GM21381 (cell line): ENCODE results near the gene SERINC3.

ENCODE experiments used
- ATAC-seq: cut with Tn5 transposase; IDR thresholded peaks from one replicate; pipeline ENCODE4 v1.9.1; 2021; ENCODE audit warnings: mild to moderate bottlenecking, moderate library complexity; ENCODE audit not compliant: unreplicated experiment

Gene SERINC3

DNA sequence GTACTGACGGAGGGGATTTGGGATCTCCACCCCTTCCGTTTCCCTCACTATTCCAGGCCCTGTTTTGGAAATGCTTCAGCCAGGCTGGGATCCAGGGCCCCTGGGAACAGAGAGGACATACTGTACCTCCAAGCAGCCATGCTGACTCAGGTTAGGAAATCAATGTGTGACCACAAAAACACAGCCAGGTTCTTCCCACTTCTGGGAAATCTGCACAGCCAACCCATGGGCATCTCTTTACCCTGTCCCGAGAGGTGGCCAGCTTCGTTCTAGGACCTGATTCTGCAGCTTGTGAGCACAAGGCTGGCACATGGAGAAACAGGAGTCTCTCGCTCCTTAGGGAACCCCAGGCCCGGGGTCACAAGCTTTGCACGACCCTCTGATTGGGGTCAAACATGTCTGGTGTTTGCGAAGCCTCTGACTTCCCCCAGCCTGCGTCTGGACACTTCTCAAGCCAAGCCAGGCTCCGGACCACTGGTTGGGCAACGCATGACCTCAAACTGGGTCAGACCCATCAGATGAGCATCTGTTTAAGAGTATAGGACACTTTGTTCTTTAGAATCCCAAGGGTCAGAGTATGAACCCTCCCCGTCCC lies 54.5 kb downstream of the SERINC3 start:
- no peak for ATAC-seq

DNA sequence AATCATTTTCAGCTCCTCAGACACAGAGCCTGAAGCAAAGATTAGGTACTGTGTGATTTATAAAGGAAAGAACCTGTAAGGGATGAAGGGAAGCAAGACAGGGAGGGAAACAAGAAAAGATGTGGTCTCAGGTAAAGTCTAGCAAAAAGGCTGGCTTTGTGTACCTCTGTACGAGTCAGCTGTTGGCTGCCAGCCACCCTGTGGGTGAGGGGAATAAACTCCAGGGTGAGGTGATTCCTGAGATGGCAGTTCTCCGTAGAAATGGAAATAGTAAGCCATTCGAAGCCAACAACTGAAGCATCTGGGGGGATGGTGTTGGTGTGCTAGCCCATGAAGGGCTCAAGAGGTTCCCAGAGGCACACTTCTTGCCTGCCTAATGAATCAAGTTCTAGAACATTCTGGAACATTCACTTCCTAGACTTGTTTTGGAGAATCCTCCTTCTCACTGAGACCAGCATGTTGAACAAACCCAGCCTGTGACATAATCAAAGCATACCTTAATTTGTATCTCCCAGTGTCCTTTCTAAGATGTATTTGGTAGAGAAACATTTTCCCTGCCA lies 56.8 kb downstream of the SERINC3 start:
- no peak for ATAC-seq

DNA sequence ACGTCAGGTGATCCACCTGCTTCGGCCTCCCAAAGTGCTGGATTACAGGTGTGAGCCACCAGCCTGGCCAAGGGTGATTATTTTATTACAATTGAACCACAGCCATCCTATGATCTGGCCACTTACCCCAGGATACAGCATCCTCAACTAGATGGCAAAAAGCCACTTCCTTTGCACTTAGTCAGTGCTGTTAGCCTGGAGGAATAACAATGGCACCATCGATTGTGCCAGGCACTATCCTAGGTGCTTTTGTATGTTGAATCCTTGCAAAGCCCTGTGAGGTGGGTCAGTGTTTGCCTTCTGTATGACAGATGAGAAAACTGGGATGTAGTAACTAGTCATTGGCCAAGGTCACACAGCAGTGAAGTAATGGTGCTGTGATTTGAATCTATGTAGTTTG lies 57.4 kb downstream of the SERINC3 start:
- ATAC-seq = no peak

DNA sequence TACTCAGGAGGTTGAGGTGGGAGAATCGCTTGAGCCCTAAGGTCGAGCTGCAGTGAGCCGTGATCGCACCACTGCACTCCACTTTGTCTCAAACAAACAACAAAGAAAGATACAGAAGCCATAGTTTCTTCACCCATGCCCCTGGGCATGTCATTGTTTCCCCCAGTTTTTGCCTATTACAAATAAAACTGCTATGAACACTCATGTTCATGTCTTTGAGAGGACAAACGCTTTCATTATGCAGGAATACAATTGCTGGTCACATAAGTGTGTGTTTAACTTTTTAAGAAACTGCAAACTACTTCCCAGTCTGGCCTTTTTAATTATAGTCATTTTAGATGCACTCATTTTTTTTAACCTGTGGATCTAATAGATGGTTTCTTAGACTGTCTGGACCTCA lies 58.4 kb downstream of the SERINC3 start:
- no peak for ATAC-seq

DNA sequence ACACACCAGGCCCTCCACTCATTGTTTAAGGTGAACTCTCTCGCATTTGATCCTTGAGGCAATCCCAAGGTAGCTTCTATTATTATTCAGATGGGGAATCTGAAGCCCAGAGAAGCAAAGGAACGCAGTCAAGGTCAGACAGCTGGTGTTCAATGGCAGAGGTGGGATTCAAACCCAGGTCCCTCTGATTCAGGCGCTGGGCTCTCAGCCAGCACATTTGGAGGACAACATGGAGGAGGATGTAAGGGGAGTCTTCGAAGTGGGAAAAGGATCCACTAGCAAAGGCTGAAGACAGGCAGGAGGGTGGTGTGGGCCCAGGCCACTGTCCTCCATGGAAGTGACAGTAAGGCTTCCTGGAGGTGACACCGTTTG lies 60.1 kb downstream of the SERINC3 start:
- no peak for ATAC-seq

DNA sequence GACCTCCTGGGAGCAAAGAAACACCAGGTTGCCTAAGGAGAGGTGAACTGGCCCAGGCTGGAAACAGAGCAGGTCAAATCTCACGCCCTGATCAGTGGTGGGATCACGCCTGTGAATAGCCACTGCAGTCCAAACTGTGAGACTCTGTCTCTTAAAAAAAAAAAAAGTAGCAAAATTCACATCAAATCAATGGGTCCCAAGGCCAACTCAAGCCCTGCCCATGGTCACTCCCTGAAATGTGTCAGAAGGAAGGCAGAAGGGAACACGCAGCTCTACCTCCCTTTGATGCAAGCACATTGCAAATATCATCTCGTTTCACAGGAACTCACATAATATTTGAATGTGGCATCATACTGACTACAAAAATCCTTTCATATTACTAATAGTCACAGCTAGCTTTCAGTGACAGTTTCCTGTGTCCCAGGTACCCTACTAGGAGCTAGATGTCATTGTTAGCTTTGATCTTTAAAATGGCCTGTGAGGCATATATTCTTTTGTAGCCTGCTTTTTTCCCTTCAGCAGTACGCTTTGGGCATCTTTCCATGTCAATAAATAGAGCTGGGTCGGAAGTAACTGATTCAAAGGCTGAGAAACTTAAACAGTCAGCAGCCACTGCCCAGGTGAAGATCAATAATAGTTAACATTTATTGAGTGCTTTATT lies 60.6 kb downstream of the SERINC3 start:
- ATAC-seq = no peak

DNA sequence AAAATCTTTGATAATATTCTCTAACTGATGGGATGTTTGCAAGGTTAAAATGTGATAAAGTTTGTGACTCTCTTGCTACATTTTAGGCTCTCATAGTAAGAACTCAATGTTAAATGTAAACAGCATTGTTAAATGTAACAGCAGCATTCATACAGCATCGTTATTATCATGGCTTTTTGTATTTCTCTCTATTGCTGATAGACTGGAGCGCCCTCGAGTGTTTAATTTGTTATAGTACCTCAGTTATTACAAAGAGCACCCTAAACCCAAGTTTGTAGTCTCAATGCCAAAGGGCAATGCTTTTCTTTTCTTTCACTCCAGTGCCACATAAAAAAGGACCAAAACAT lies 61.1 kb downstream of the SERINC3 start:
- ATAC-seq = no peak

DNA sequence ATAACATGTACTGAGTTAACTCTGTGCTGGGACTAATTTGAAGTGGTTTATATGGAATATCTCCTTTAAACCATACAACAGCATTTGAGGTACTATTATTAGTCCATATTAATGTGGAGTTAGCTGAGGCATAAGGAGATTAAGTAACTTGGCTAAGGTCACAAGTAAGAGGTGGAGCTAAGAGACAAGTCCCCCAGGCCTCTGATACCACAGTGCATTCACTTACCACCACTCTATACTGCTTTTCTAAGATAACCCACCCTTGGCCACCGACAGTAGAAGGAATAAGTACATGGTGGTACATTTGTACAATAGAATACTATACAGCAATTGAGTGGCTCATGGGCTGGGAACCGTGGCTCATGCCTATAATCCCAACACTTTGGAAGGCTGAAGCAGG lies 62.6 kb downstream of the SERINC3 start:
- no peak for ATAC-seq

DNA sequence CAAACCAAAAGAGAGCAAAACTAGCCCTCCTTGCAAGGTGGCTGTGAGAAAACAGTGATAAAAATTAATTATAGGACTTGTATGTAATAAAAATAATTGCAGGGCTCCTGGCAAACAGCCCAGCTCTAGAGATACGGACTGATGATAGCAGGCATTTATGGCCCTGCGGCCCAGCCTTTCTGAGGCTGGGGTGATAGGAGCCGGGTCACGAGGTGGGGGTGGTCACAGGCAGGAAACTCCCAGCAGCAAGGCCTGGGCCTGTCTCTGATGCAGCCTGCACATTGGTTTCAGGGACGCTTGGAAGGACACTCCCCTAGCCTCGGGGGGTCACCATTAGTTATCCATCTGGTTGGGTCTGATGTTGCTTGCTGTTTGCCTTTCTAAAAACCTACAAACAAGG lies 64.9 kb downstream of the SERINC3 start:
- no peak for ATAC-seq

DNA sequence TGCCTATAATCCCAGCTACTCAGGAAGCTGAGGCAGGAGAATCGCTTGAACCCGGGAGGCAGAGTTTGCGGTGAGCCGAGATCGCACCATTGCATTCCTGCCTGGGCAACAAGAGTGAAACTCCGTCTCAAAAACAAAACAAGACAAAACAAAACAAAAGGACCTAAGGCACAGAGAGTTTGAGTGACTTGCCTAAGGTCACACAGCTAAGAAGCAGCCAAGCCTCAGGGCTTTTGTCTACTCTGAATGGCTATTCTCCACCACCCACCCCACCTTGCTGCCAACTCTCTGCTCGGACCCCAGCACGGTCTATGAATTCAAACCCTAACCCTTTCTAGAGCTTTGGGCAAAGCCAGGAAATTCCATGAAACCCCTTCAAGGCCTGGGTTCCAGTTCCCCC lies 65.3 kb downstream of the SERINC3 start:
- ATAC-seq = no peak

DNA sequence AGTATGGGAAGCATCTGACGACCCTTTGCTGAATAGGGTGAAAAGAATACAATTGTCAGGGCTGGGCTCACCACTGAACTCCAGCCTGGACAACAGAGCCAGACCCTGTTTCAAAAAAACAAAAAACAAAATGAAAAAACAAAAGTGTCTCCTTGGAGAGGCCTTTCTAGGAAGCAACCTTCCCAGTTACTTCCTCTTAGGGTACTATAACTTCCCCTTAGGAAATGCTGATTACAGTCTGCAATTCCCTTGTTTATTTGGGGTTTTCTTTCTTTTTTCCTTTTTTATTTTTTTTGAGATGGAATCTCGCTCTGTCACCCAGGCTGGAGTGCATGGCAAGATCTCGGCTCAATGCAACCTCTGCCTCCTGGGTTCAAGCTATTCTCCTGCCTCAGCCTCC lies 66.7 kb downstream of the SERINC3 start:
- no peak for ATAC-seq

DNA sequence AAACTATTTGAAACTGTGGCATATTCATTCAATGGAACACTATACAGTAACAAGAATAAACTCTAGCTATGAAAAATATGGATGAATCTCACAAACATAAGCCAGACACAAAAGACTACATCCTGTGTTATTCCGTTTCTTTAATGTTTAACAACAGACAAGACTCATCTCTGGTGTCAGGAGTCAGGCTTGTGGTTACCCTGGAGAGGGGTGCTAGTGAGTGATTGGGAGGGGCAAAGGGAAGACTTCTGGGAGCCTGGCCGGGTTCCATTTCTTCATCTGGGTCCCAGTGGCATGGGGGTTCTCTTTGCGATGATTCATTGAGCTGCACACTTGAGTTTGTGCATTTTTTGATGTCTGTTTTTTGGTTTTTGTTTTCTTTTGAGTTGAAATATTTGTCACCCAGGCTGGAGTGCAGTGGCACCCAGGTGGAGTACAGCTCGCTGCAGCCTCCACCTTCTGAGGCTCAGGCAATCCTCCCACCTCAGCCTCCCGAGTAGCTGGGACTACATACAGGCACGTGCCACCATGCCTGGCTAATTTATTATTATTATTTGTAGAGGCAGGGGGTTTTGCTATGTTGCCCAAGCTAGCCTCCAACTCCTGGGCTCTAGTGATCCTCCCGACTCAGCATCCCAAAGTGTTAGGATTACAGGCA lies 67.4 kb downstream of the SERINC3 start:
- ATAC-seq = no peak

DNA sequence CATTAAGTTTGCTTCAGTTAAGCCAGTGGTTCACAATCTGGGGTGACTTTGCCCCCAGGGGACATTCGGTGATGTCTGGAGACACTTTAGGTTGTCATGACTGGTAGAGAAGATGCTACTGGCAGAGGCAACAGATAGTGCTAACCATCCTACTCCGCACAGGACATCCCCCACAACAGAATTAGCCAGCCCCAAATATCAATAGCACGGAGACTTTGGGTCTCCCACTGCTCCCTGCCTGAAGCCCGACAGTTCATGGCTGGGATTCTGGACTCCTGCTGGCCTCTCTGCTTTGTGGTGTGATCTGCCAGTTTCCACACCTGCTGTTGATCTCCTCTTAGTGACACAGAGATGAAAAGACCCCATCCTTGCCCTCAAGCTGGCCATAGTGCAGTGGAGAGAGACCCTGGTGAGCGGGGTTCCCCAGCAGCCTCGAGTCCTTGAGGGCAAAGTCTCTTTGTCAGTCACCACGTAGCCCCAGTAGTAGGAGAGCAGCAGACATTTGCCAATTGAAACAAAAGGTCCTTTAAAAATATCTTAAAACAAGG lies 70.9 kb downstream of the SERINC3 start:
- no peak for ATAC-seq

DNA sequence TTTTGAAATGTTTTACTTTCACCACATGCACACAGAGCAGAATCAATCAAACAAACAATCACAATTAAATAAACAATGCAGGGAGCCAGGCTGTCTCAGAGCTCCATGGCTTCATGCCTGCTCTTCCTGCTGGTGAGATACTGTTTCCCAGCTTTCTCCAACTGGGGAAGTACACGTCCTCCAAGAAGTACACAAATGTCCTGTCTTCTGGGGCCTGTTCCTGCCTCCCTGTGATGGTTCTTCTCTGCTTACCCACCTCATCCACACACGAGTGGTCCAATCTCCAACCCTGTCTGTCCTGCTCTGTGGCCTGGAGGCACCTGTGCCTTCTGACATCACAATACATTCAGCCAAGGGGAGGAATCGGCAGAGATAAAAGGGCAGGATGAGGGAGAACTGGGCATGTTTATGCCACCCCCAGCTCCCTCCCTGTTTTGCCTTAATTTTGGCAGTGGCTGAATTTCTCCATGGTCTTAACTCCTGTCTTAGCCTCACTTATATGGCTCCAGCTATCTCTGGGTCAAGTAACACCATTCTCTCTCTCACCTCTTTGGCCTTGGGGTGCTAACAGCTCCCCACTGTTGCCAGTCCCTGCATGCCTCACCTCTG lies 71.5 kb downstream of the SERINC3 start:
- ATAC-seq = no peak

DNA sequence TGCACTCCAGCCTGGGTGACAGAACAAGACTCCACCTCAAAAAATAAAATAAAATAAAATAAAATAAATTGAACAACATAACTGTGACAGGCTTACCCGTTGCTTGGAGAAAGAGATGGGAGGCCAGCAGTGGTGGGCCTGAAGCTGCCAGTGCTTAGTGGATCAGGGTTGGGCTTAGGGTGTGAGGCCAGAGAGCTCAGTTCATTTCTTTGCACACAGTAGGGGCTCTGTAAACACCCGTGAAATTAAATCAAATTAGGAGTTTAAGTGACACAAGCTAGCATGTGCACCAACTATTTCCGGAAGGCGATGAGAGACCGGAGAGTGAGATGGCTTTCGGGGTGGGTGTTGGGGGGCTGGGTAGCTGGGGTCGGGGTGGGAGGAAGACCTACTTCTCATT lies 72.0 kb downstream of the SERINC3 start:
- no peak for ATAC-seq

DNA sequence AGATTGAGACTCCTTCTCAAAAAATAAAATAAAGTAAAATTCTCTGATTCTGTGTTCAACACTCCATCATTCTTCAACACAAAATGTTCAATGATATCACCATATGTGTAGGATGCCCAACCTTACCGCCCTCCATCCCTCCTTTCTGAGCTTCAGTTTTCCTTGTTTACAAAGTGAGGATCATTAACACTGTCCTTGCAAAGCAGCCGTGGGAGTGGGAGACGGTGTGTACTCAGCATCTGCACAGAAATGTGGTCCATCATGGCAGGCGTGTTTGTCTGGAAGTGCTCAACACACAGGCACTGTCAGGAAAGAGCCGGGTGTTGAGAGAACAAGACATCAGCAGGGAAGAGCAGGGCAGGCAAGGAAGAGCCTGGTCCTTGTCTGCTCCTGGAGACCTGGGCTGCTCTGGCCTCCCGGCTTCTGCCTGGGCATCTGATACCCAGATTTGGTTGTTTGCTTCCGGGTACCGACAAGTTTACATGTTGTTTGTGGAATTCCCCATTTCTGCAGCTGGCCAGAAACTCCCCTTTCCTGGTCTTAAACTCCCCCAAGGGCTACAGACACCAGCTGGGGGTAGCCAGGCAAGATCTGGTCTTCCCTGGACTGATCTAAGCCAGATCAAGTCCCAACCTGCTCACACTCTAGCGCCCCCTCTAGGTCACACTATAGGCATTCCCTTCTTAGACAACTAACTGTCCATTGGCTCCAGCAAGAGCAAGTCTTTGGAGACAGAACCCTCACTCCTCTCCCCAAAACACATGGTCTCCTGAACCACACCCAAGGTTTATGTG lies 72.9 kb downstream of the SERINC3 start:
- no peak for ATAC-seq

DNA sequence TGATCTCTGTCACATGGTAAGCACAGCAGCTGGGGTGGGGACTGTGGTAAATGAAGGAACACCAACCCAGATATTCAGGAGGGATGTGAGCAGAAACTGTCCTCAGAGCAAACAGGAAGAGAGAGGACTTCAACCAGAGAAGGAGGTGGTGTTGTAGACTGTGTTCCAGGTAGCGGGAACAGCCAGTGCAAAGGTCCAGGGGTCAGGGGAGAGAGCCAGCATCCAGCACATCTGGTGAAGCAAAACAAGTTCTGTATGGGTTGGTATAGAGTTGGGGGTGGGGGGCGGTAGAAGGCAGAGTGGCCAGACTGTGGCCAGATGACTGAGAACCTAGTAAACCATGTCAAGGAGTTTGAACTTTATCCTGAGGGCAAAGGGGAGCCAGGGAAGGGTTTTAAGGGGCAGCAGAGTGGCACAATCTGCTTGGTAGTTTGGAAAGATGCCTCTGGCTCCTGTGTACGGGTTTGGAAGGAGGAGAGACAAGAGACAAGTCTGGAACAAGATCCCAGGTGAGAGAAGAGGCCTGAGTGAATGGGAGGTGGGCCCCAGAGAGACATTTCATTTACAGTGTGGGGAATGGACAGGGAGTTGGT lies 73.9 kb downstream of the SERINC3 start:
- no peak for ATAC-seq
